Fibroblast of skin of back (primary cell): ENCODE results near the gene TNFRSF1A.

ENCODE experiments used
- DNase-seq: peaks from one replicate; pipeline ENCODE4 v3.0.0-alpha.2; 2013

TNFRSF1A gene

GRCh38 chr12:6323340-6323994, 18.4 kb downstream of the TNFRSF1A start:
- peak; percentile 98 for DNase-seq

- DNase-seq: no peak
These were observed 18.9 kb downstream of the TNFRSF1A start for GRCh38 chr12:6322969-6323339.

DNA sequence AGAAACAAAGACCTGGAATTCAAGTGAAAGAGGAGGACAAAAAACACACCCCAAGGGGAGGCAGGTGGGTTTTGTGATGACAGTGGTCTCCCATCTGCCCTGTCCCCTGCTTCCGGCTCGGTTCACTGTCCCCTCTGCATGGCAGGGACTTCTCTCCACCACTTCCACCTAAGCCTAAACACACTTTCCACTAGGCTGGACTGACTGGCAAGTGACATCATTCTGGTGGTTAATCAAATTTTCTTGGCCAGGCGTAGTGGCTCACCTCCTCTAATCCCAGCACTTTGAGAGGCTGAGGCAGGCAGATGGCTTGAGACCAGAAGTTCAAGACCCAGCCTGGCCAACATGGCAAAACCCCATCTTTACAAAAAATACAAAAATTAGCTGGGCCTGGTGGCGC, 19.5 kb downstream of the TNFRSF1A start:
- DNase-seq: no peak

DNA sequence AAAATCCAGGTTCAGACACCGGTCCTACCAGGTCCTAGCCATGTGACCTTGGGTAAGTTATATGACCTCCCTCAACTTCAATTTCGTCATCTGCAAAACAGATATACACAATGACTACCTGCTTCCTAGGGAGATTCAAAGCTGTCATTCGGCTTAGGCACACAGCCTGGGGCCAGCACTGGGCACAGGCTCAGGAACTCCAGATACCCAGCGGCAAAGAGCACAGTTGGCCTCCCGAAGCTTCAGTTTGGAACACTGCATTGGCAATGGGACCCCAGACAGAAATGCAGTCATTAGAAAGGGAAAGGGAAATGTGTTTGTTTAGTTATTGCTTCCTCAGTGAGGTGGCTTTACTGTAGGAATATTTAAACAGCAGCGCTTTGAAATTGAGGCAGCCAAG, 20.0 kb downstream of the TNFRSF1A start:
- DNase-seq: no peak

DNA sequence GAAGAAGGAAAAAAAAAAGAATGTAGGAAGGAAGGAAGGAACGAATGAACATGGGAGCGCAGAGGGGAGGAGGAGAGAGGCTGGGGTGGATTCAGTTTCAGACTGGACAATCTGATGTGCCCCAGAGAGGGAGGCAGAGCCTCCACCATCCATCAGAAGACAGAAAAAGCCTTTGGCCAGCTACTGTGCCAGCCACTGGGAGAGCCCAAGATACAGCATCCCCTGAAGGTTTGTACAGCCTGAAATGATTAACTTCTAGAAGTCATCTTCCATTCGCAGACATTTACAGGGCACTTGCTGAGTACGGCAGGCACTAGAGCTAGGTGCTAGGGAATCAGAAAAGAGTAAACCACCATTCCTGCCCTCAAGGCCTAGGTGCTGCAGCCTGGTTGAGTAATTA, 22.4 kb downstream of the TNFRSF1A start:
- no peak for DNase-seq

- DNase-seq: no peak
These were observed 23.4 kb downstream of the TNFRSF1A start for GRCh38 chr12:6318440-6318879.

GRCh38 chr12:6317693-6318439, 24.0 kb downstream of the TNFRSF1A start:
- no peak for DNase-seq

GRCh38 chr12:6316921-6317692, 24.8 kb downstream of the TNFRSF1A start:
- no peak for DNase-seq

DNA sequence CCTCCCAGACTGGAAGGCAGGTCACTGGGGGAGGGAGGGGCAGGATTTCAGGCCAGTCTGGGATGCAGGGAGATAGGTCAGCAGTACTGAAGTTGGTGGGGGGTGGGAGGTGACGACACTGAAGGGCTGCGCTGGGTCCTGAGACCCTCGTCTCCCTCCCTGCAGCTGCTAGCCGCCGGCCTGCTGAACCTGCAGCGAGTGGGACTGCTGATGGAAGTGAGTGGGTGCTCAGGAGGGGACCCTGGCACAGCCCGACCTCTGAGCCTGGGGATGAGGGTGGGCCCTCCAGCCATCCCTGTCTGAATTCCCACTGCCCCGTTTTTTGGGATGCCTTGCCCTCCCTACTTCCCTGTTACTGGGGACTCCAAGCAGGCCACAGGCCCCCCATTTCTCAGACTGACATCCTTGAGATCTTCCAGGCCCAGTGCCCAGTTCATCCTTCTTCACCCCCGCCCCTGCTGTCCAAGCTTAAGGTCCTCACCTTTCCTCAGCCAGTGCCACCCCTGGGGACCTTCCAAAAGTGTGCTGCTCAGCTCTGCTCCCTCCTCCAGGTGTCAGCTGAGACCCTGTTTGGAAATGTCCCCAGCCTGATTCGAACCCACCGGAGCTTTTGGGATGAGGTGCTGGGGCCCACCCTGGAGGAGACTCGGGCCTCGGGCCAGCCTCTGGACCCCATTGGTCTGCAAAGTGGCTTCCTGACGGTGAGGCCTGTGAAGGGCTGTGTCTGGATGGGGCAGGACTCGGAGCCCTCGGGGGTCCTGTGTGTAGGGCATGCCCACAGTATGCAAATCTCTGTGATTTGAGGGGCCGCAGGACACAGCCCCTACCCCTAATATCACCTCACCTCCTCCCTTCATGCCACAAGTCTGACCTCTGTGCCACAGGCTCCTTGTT, 25.9 kb downstream of the TNFRSF1A start:
- DNase-seq: no peak

DNA sequence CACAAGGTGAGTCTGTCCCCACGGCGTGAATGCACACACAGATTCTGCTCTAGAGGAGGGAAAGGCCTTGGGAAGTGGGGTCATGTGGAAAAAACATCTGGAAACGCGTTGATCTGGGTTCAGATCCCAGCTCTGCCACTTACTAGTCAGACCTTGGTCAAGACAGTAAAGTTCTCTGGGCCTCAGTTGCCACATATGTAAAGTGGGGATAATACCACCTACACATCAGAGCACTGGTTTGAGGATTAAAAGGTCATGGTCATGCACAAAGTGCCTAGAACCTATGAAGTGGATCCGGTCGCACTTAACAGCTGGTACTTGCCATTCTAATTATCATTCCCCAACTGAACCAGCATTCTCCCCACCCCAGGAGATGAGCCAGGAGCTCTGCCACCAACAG, 26.7 kb downstream of the TNFRSF1A start:
- no peak for DNase-seq

GRCh38 chr12:6314776-6315175, 27.1 kb downstream of the TNFRSF1A start:
- no peak for DNase-seq

DNA sequence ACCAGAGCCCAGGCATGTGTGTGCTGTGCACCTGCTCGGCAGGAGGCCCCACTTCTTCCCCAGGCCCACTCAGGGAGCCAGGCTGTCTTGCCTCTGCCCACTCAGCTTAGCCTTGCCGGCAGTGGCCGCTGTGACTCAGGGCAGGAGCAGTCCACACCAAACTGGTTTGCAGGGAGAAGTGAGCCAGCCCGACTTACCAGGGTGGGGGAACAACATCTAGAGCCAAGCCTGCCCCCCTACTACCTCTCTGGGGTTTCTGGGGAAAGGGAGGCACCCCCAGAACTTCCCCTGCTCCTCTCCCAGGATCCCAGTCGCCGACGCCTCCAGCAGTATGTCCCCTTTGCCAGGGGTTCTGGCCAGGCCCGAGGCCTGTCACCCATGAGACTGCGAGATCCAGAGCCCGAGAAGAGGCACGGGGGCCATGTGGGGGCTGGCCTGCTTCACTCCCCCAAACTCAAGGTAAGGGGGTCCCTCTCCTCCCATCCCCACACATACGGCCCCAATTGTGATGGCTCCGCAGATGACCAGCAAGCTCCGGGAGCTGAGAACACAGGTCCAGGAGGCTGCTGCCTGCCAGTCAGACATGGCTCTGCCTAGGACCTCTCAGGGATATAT, 28.4 kb downstream of the TNFRSF1A start:
- DNase-seq: no peak

DNA sequence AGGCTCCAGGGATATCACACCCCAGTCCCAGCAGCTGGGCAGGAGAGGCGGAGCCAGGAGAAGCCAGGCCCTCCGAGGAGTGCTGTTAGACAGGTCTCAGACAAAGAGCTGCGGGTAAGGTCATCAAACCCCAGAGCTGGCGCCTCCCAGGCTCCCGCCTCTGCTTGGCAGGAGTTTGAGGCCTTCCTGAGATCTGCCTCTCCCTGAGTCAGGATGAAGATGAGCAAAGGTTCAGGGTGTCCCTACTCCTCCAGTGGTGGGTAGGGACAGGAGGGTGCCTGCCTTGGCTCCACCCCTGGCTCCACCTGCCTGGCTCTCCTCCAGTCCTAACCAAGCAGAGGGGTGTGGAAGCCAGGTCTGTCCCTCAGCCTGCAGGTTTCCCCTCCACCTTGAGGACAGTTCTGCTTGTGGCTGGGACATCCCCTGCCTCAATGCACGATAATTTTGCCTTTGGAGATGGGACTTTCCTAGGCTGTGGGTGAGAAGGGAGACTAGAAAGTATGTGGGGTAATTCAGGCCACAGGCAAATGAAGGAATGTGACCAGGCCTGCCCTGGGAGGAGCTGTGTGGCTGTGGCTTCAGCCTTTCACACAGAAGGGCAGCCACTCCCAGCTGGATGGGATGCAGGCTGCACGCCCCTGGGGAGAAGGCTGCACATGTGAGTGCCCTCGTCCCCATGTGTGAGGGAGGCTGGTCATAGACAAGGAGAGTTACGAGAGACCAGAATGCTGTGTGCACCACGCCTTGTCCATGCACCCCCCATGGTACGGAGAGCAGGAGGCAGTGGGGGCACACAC, 29.1 kb downstream of the TNFRSF1A start:
- peak; percentile 58 for DNase-seq

GRCh38 chr12:6311822-6312528, 29.9 kb downstream of the TNFRSF1A start:
- DNase-seq: no peak

- DNase-seq: no peak
These were observed 30.9 kb downstream of the TNFRSF1A start for GRCh38 chr12:6310771-6311610.

GRCh38 chr12:6307529-6307928, 34.3 kb downstream of the TNFRSF1A start:
- DNase-seq: no peak

DNA sequence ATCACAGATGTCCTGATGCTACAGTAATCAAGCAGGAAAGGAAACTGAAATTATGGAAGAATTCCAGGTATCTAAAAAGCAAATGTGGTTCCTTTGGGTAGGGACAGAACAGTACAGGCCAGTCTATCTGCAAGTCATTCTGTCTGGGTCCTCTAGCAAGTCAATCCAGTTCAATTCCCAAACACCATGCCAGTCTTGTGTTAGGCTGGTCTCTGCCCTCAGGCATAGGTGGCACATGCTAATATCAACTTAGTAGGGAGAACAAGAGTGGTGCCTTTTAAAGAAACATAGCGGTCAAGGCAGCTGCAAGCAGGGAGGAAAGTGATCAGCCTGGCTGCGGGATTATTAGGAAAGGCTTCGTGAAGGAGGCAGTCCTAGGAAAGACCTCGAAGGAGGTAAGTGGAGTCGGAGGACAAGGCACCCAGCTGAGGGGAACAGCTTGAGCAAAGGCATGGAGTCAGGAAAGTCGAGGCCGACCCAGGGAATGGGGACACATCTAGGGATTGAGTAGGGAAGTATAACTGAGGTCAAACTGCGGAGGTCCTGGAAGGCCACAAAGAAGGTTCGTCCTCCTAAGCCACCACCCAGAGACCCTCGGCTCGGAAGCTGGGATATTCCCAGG, 35.2 kb downstream of the TNFRSF1A start:
- no peak for DNase-seq

DNA sequence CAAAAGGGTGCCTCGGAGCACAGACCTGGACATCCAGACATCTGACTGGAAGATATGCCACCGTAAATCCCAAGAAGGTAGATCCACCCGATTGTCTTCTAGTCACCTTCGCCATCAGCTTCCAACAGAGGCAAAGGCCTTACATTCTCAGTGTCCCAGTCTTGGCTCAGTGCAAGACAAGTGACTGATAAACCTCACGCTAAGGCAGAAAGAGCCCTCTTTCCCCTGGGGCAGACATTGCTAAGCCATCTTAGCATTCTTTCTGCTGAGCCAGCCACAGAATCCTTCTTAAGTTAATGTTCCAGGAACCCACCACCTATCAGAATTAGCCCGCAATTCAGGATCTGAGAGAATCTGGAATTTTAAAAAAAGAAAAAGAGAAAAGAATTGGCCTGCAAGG, 35.7 kb downstream of the TNFRSF1A start:
- DNase-seq: no peak

DNA sequence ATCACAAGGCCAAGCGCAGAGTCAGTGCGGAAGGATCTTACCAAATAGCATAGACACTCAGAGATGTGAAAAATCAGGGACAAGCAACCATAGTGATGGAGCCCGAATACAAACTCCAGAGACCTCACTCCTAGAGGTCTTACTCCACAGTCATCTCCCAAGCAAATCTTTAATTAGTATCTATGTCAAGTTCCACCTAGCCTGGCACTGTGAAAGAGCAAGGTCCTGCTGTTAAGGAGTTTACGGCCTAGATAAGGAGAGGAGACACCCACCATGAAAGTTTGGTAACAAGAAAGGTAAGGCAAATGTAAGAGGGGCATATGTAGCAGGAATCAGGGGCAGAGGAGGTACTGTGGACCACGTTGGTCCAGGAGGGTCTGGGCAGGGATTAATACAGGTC, 38.8 kb downstream of the TNFRSF1A start:
- DNase-seq: no peak
